Measurements from ENCODE around the gene PTGIS. TPM values are rescaled to one million over a fixed set of nuclear protein-coding genes. Genes with fewer than 3 reads are reported as not detected.

Gene PTGIS
- total RNA-seq, 2 experiments from 2014 or later: 1.5 to 1.6 TPM

- DNase-seq (no peak), ATAC-seq (no peak)
- Mint-ChIP-seq H3K27ac (peak overlapping the region; percentile 96), H3K4me3 (peak overlapping the region; percentile 85), H3K36me3 (ENCODE audit: low read depth) (peaks cover 26% of the 10 kb centered on the region), H3K27me3 (peaks cover 3% of the 10 kb centered on the region), H3K9me3 (peaks cover 8% of the 10 kb centered on the region), H3K4me1 (ENCODE audit: low read depth) (peaks cover 77% of the 10 kb centered on the region)
- no peak for TF ChIP-seq CTCF (IDR thresholded peaks at IDR 0.05)
- ChIA-PET CTCF (interaction anchor here (1.2 to 2.8 kb wide), 2 partner anchors 50 to 58 kb away, joined by 3 to 13 read pairs; no protein-coding TSS in a partner anchor), POLR2A (no interaction called here)
- intact Hi-C loops (cut with micrococcal nuclease): no loop called here
These were observed 24.2 kb upstream of the PTGIS start for GRCh38 chr20:49592120-49592519.

GRCh38 chr20:49591217-49591865 is 23.4 kb upstream of the PTGIS start:
- POLR2A ChIA-PET: interaction anchor here (0.6 to 1.8 kb wide), 3 partner anchors 22 to 312 kb away, joined by 3 to 6 read pairs (median 6); no protein-coding TSS in a partner anchor
- peak; percentile 23 for ATAC-seq
- no peak for TF ChIP-seq CTCF (IDR thresholded peaks at IDR 0.05)

GRCh38 chr20:49590163-49591017 is 22.5 kb upstream of the PTGIS start:
- intact Hi-C loops (cut with micrococcal nuclease): no loop called here
- ChIA-PET POLR2A (interaction anchor here (0.7 to 1.8 kb wide), 4 partner anchors 10 to 54 kb away, joined by 3 to 7 read pairs (median 6); no protein-coding TSS in a partner anchor), CTCF (interaction anchor here (0.8 to 2.9 kb wide), 8 partner anchors 13 to 257 kb away, joined by 3 to 13 read pairs (median 3); no protein-coding TSS in a partner anchor)
- peaks cover 64% of the 10 kb centered on the region for H3K4me1 Mint-ChIP-seq (ENCODE audit: low read depth)
- peak; percentile 39 for DNase-seq
- no peak for TF ChIP-seq CTCF (IDR thresholded peaks at IDR 0.05)
- H3K36me3 Mint-ChIP-seq (ENCODE audit: low read depth): peaks cover 18% of the 10 kb centered on the region
- peak overlapping the region; percentile 96 for H3K27ac Mint-ChIP-seq
- no peak for ATAC-seq
- H3K4me3 Mint-ChIP-seq: peak overlapping the region; percentile 56
- peaks cover 6% of the 10 kb centered on the region for H3K9me3 Mint-ChIP-seq
- H3K27me3 Mint-ChIP-seq: peaks cover 4% of the 10 kb centered on the region

More at GRCh38 chr20:49591217-49591865, 23.4 kb upstream of the PTGIS start:
- peak; percentile 69 for DNase-seq
- peak overlapping the region; percentile 85 for H3K4me3 Mint-ChIP-seq
- peaks cover 6% of the 10 kb centered on the region for H3K9me3 Mint-ChIP-seq
- peaks cover 23% of the 10 kb centered on the region for H3K36me3 Mint-ChIP-seq (ENCODE audit: low read depth)
- H3K27me3 Mint-ChIP-seq: peaks cover 4% of the 10 kb centered on the region
- intact Hi-C loops (cut with micrococcal nuclease): no loop called here
- peaks cover 73% of the 10 kb centered on the region for H3K4me1 Mint-ChIP-seq (ENCODE audit: low read depth)
- peak overlapping the region; percentile 96 for H3K27ac Mint-ChIP-seq
- CTCF ChIA-PET: interaction anchor here (0.7 to 2.9 kb wide), 5 partner anchors 17 to 58 kb away, joined by 3 to 13 read pairs (median 3); no protein-coding TSS in a partner anchor

- CTCF ChIA-PET: interaction anchor here (0.8 to 2.9 kb wide), 7 partner anchors 14 to 257 kb away, joined by 3 to 13 read pairs (median 3); no protein-coding TSS in a partner anchor
- POLR2A ChIA-PET: interaction anchor here (0.7 to 1.8 kb wide), 4 partner anchors 10 to 53 kb away, joined by 3 to 7 read pairs (median 6); no protein-coding TSS in a partner anchor
- Mint-ChIP-seq H3K9me3 (peaks cover 6% of the 10 kb centered on the region), H3K4me3 (no peak overlapping the region), H3K27ac (peak overlapping the region; percentile 96), H3K4me1 (ENCODE audit: low read depth) (peaks cover 57% of the 10 kb centered on the region), H3K36me3 (ENCODE audit: low read depth) (peaks cover 12% of the 10 kb centered on the region), H3K27me3 (peaks cover 5% of the 10 kb centered on the region)
- intact Hi-C loops (cut with micrococcal nuclease): no loop called here
- ATAC-seq (no peak), DNase-seq (no peak)
- TF ChIP-seq CTCF (IDR thresholded peaks at IDR 0.05): no peak
These were observed 21.8 kb upstream of the PTGIS start for GRCh38 chr20:49589747-49590146.

All from activated CD8-positive, alpha-beta T cell treated with anti-CD3 and anti-CD28 coated beads for 36 hours (primary cell).